ENCODE results near the gene CHMP4A. TPM values are rescaled to one million over a fixed set of nuclear protein-coding genes. Genes with fewer than 3 reads are reported as not detected.
"Not testable (repeated sequence)": the region's sequence is repeated elsewhere in the genome, so short reads cannot be mapped to it uniquely, and the experiment has no call there.

Gene CHMP4A
- total RNA-seq, 4 donors from 2014 or later, result 51.8 to 82.7 (median 64.7) TPM

- TF ChIP-seq CTCF (IDR thresholded peaks at IDR 0.05), result no peak
Measured at GRCh38 chr14:24207104-24207551, 6.2 kb downstream of the CHMP4A start.

GRCh38 chr14:24206260-24207103, 6.8 kb downstream of the CHMP4A start:
- TF ChIP-seq CTCF (IDR thresholded peaks at IDR 0.05), result no peak
- DNase-seq (ENCODE audit: low spot score) (no peak), ATAC-seq (ENCODE audit: low FRiP score) (no peak)

More at GRCh38 chr14:24207104-24207551, 6.2 kb downstream of the CHMP4A start:
- ATAC-seq (ENCODE audit: low FRiP score) (no peak), DNase-seq (ENCODE audit: low spot score) (no peak)

- TF ChIP-seq CTCF (IDR thresholded peaks at IDR 0.05), result no peak
- ATAC-seq (ENCODE audit: low FRiP score) (no peak), DNase-seq (ENCODE audit: low spot score) (no peak)
Measured at GRCh38 chr14:24204163-24205146, 8.8 kb downstream of the CHMP4A start.

- not testable (repeated sequence) for ATAC-seq (ENCODE audit: low FRiP score); DNase-seq (ENCODE audit: low spot score)
Measured at GRCh38 chr14:24203249-24203886, 9.9 kb downstream of the CHMP4A start.

GRCh38 chr14:24202538-24202937, 10.8 kb downstream of the CHMP4A start:
- not testable (repeated sequence) for ATAC-seq (ENCODE audit: low FRiP score); DNase-seq (ENCODE audit: low spot score)

GRCh38 chr14:24198814-24199524, 14.3 kb downstream of the CHMP4A start:
- TF ChIP-seq CTCF (IDR thresholded peaks at IDR 0.05), result no peak
- DNase-seq (ENCODE audit: low spot score) (no peak), ATAC-seq (ENCODE audit: low FRiP score) (no peak)

GRCh38 chr14:24197056-24197450, 16.2 kb downstream of the CHMP4A start:
- ATAC-seq (ENCODE audit: low FRiP score) (no peak), DNase-seq (ENCODE audit: low spot score) (no peak)
- TF ChIP-seq CTCF (IDR thresholded peaks at IDR 0.05), result no peak
